ENCODE results near the gene FOXP1.

FOXP1 gene

DNA sequence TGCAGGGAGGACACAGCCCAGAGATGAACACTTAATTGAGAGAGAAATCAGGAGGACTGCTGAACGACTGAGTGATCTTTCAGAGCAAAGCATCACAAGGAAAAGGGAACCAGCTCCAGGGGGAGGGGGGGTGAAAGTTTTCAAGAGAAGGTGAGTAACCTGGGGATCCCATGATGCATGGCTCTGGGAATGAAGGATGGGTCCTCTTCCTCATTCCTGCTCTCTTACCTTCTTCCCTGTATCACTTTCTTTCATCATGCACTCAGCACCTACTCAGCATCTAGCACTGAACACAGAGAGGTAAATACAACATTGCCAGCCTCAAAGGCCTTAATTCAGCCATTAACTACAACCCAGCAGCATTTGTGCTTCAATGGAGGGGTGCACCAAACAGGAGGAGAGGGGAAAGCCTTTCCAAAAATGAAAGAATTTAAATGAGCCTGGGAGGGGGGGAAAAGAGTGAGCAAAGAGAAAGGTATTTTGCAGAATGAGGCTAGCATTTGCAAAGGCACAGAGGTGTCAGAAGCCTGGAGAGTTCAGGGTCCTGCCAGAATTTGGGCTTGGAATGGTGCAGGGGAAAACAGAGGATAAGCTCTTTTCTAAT is 427.4 kb downstream of the FOXP1 start:
- no peak for DNase-seq (ENCODE audit: low read depth)
- TF ChIP-seq CTCF (IDR thresholded peaks at IDR 0.05; ENCODE audit: low read depth, low read length, missing control alignments): no peak
- H3K4me3 ChIP-seq (ENCODE audit: low read depth, low read length): no peak overlapping the region

DNA sequence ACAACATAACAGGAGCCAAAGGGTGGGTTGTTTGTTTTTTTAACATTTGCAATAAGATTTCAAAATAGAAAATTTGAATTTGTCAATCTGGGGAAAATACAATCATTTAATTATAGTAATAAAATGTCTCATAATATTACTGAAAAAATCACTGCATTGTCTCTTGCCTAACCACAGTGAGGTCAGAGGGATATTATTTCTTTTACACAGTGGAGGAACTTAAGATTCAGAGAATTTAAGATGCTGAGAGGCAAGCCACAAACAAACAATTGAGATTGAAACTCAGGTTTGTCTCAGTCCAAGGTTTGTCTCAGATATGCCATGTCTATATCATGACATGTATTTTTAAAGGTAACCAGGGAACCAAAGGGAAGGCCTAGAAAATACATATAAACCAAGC is 428.7 kb downstream of the FOXP1 start:
- no peak overlapping the region for H3K4me3 ChIP-seq (ENCODE audit: low read depth, low read length)
- no peak for TF ChIP-seq CTCF (IDR thresholded peaks at IDR 0.05; ENCODE audit: low read depth, low read length, missing control alignments)
- DNase-seq (ENCODE audit: low read depth): no peak

DNA sequence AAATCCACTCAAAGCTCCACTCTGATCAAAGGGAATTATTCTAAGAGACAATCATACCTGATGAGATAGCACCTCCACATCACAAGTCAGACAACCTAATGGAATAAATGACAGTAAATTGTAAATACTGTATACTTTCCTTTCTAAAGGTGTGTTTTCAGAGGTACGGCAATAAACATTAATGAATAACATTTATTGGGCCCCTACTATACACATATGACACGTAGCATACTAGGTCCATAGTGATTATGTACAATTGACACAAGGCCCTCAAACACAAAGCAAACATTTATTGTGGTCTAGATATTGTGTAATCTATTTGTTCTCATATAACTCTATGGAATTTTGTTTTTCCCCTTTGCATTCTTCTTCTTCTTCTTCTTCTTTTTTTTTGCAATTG is 429.8 kb downstream of the FOXP1 start:
- no peak for DNase-seq (ENCODE audit: low read depth)
- no peak for TF ChIP-seq CTCF (IDR thresholded peaks at IDR 0.05; ENCODE audit: low read depth, low read length, missing control alignments)
- H3K4me3 ChIP-seq (ENCODE audit: low read depth, low read length): no peak overlapping the region

DNA sequence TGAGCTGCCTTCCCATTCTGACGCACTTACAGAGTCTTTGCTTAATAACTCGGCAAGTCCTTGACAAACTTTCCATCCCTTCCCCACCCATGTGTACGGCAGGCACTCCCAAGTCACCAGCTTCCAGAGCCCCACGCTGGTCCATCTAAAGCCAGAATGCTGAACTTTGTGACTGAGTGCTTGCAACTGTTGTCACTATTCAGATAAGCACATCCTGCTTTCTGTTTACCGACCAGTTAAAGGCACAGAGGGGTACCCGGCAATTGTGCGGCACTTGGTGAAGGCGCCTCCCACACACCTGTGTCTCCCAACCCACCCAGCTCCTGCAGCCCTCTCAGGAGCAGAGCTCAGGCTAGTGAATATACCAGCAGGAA is 430.6 kb downstream of the FOXP1 start:
- H3K4me3 ChIP-seq (ENCODE audit: low read depth, low read length): no peak overlapping the region
- no peak for TF ChIP-seq CTCF (IDR thresholded peaks at IDR 0.05; ENCODE audit: low read depth, low read length, missing control alignments)
- DNase-seq (ENCODE audit: low read depth): no peak

- DNase-seq (ENCODE audit: low read depth): no peak
- no peak overlapping the region for H3K4me3 ChIP-seq (ENCODE audit: low read depth, low read length)
- no peak for TF ChIP-seq CTCF (IDR thresholded peaks at IDR 0.05; ENCODE audit: low read depth, low read length, missing control alignments)
Measured at GRCh38 chr3:71152039-71152891, 431.3 kb downstream of the FOXP1 start.

DNA sequence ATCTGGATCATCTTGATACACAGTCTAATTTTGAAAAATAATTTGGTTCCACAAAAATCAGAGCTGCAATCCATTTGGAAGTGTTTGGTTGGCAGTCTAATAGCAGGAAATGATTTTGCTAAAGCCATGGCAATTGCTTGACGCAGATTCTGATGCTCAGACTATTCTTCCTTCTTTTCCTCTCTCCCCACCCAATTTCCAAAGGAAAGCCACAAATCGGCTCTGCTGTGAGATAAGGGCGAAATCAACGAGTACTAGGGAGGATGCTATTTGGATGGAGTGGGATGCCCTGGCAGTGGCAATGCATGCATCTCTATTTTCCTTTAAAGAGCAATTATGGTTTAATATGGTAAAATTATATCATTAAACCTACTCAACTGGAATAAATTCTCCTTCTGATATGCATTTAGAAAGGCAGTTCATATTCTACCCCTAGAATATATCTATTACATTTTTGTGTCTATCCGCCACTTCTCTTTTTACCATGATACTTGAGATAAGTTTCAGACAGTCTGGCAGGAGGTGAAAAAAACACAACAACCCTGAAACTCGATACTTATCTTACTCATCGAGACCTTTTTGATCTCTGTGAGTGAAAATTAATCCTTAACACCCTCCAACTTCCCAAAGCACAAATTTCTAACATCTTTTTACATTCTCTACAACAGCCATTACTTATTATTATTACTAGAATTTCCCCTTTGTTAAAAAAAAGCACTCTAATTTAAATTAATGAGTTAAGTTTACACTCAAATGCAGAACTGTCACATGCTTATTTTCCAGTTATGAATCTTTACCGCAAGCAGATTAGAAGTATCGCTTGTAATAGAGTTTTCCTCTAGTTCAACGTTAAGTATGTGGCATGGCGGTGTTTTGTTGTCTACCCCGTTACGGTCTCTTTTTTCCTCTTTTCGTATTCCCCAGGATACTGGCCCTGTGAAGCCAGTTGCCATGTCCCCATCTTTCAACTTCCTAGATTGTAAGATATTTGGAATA is 433.3 kb downstream of the FOXP1 start:
- no peak for DNase-seq (ENCODE audit: low read depth)
- no peak overlapping the region for H3K4me3 ChIP-seq (ENCODE audit: low read depth, low read length)
- TF ChIP-seq CTCF (IDR thresholded peaks at IDR 0.05; ENCODE audit: low read depth, low read length, missing control alignments): no peak

Data from GM12864 (cell line).